Heart left ventricle (tissue), 13 donors: ENCODE results near the gene KLHL29.

Source experiments
- POLR2A ChIP-seq, 2 donors: fragments of 450-650 bp; IDR thresholded peaks; one replicate each; pipeline ENCODE4 v1.6.1; 2017; ENCODE audit warnings: antibody characterized with exemption in 2 of 2, mild to moderate bottlenecking in 2 of 2, moderate library complexity in 2 of 2
- TF ChIP-seq, protein P1 (sequence below), 12 donors: fragments of 200-600 bp; sonication (generic) in 4 of 12; IDR thresholded peaks; one replicate each; pipeline versions ENCODE4 v1.5.0 to v1.8.0; 2018 to 2022; ENCODE audit warnings: antibody characterized with exemption in 12 of 12, mild to moderate bottlenecking in 5 of 12
- donor health status: ischemic (EF 13 %, LVEDD 7.1; RV severe dilation, severe dysfunction).
- donor health status: DM: no; HTN: yes; CAD: no.
- donor health status: DM: no; HTN: no; CAD: no.
- donor health status: ischemic (EF 25% LVEDD 6.9; RV normal size, moderate dysfunction).
- donor health status: ischemic (EF 25% LVEDD 5.7; RV mildly dilated, moderate dysfunction).
- donor health status: ischemic (EF 35%, LVEDD 5.7; RV mildly dilated, moderate dysfunction).
- donor health status: nonischemic (EF 11% LVEDD 7.7; RV severe dilation, severe dysfunction).
- donor health status: DM: yes; HTN: yes; CAD: no.
- donor health status: PGD.
- donor health status: ischemic (EF 29% LVEDD 5.4; RV normal size, mild dysfunction).
- donor health status: nonischemic (EF 23%, LVEDD 6.1; RV moderate dilation, normal function).

DNA sequence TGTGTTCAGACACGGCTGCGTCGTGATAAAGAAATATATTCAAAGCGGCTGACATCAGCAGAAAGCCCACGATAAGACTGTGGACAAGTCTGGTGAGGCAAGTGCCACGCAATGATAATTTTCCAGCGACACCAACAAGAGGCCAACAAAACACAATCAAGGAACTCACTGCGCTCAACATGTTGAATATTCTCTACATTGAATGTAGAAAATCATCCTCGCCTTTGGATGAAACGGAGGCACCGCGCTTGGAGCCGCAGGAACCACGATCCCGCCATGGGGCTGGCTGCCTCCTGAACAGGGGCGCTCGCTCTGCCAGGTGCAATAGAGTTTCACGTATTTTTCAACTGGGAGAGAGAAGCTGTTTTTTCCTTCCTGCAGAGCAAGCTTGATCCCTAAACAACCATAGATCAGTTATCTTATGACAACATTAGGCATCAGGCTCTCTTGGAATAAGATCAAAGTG lies 321.7 kb downstream of the KLHL29 start:
- TF ChIP-seq, protein P1, sequence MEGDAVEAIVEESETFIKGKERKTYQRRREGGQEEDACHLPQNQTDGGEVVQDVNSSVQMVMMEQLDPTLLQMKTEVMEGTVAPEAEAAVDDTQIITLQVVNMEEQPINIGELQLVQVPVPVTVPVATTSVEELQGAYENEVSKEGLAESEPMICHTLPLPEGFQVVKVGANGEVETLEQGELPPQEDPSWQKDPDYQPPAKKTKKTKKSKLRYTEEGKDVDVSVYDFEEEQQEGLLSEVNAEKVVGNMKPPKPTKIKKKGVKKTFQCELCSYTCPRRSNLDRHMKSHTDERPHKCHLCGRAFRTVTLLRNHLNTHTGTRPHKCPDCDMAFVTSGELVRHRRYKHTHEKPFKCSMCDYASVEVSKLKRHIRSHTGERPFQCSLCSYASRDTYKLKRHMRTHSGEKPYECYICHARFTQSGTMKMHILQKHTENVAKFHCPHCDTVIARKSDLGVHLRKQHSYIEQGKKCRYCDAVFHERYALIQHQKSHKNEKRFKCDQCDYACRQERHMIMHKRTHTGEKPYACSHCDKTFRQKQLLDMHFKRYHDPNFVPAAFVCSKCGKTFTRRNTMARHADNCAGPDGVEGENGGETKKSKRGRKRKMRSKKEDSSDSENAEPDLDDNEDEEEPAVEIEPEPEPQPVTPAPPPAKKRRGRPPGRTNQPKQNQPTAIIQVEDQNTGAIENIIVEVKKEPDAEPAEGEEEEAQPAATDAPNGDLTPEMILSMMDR (IDR thresholded peaks at IDR 0.05), result no peak
- no peak for TF ChIP-seq POLR2A (IDR thresholded peaks at IDR 0.05)
